SK-N-SH (cell line): Measurements from ENCODE around the gene LPAR4.

Experiments
- CHD2 ChIP-seq: fragments of 150-350 bp; IDR thresholded peaks from 2 replicates; pipeline ENCODE4 v1.6.1; 2018; ENCODE audit warnings: low read length; ENCODE audit not compliant: partially characterized antibody
- CTCF ChIP-seq: fragments of 200-600 bp; sonication (generic); IDR thresholded peaks from 2 replicates; pipeline ENCODE4 v1.6.1; 2017; ENCODE audit warnings: antibody characterized with exemption, mild to moderate bottlenecking, moderate library complexity
- EP300 ChIP-seq, 2 experiments: IDR thresholded peaks; 2 replicates each; pipeline versions ENCODE4 v1.4.0 to v1.6.1; 2012; ENCODE audit warnings: borderline replicate concordance in 1 of 2, low read depth in 1 of 2, low read length in 1 of 2
- JUND ChIP-seq: IDR thresholded peaks from 2 replicates; pipeline ENCODE4 v1.4.0; 2012
- MAX ChIP-seq: IDR thresholded peaks from 2 replicates; pipeline ENCODE4 v1.4.0; 2012; ENCODE audit warnings: low read depth
- MXI1 ChIP-seq: IDR thresholded peaks from 2 replicates; pipeline ENCODE4 v1.6.1; 2012; ENCODE audit warnings: mild to moderate bottlenecking, low read depth, low read length, improper control_type of control experiment
- TCF12 ChIP-seq: IDR thresholded peaks from 2 replicates; pipeline ENCODE4 v1.4.0; 2012

GRCh38 chrX:78801522-78801921, 54.0 kb downstream of the LPAR4 start:
- TF ChIP-seq MAX (no peak), TCF12 (no peak), JUND (no peak), CTCF (no peak), CHD2 (no peak), EP300 (IDR thresholded peaks at IDR 0.05; ENCODE audit: borderline replicate concordance in 1 of 2, low read depth in 1 of 2, low read length in 1 of 2) (no peak), MXI1 (no peak)
